ENCODE measurements around the gene CLEC2A. TPM values are rescaled to one million over a fixed set of nuclear protein-coding genes. Genes with fewer than 3 reads are reported as not detected.

Gene CLEC2A
- total and polyA plus RNA-seq, 2 experiments from 2014 or later: not detected

DNA sequence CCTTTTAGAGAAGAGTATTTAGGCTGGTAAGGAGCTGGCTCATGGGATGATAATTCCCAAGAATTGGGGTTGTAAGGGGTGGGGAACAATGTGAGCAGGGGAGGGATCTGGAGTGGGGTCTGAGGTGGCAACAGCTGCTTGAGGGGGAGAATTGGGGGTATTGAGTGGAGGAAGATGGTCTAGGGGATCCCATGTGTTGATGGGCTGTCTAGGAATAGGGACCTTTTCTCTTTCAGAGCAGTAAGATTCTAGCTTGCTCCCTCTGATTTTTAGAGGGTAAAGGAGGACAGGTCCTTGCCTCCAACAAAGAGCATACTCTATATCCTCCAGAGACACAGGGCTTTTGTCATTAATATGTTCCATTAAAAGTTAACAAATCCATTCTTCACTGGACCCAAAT lies 22.4 kb downstream of the CLEC2A start:
- H3K4me3 ChIP-seq: no peak overlapping the region
- TF ChIP-seq EZH2 (IDR thresholded peaks at IDR 0.05; ENCODE audit: low read depth, unreplicated experiment) (no peak), JUNB (IDR thresholded peaks at IDR 0.05; ENCODE audit: unreplicated experiment) (no peak)
- no peak overlapping the region for H2AFZ ChIP-seq
- no peaks in the 10 kb centered on the region for H3K79me2 ChIP-seq (replicated peaks; ENCODE audit: insufficient read depth)
- no peak overlapping the region for H3K4me2 ChIP-seq
- H3K9me2 ChIP-seq (ENCODE audit: insufficient read depth): 0 out of 2 replicates have a peak, but pooled peaks cover 6% of the 10 kb centered on the region
- Mint-ChIP-seq H3K4me1 (no peaks in the 10 kb centered on the region), H3K9me3 (peaks cover 53% of the 10 kb centered on the region), H3K36me3 (ENCODE audit: low read depth) (peaks cover 40% of the 10 kb centered on the region), H3K4me3 (no peak overlapping the region), H3K27me3 (ENCODE audit: insufficient read depth, low read depth, poor library complexity) (no peaks in the 10 kb centered on the region), H3K27ac (no peak overlapping the region)
- ATAC-seq (no peak), DNase-seq (ENCODE audit: low spot score) (no peak)
- H3K27ac ChIP-seq (ENCODE audit: low read depth): no peak overlapping the region
- no peaks in the 10 kb centered on the region for H3K4me1 ChIP-seq (ENCODE audit: insufficient read depth)
- H3K27me3 ChIP-seq (ENCODE audit: insufficient read depth): no peaks in the 10 kb centered on the region
- no peaks in the 10 kb centered on the region for H4K20me1 ChIP-seq (replicated peaks; ENCODE audit: insufficient read depth)
- H3F3A ChIP-seq (replicated peaks; ENCODE audit: low read depth): no peaks in the 10 kb centered on the region
- H3K36me3 ChIP-seq (ENCODE audit: insufficient read depth): peaks cover 15% of the 10 kb centered on the region

- H3F3A ChIP-seq (replicated peaks; ENCODE audit: low read depth): no peaks in the 10 kb centered on the region
Measured at GRCh38 chr12:9908350-9908749, 23.8 kb downstream of the CLEC2A start.

More at GRCh38 chr12:9908350-9908749, 23.8 kb downstream of the CLEC2A start:
- Mint-ChIP-seq H3K4me3 (no peak overlapping the region), H3K4me1 (no peaks in the 10 kb centered on the region), H3K27ac (no peak overlapping the region), H3K27me3 (ENCODE audit: insufficient read depth, low read depth, poor library complexity) (no peaks in the 10 kb centered on the region), H3K9me3 (peaks cover 55% of the 10 kb centered on the region), H3K36me3 (ENCODE audit: low read depth) (peaks cover 47% of the 10 kb centered on the region)
- H3K27me3 ChIP-seq (ENCODE audit: insufficient read depth): no peaks in the 10 kb centered on the region
- H3K27ac ChIP-seq (ENCODE audit: low read depth): no peak overlapping the region
- no peak overlapping the region for H2AFZ ChIP-seq
- no peaks in the 10 kb centered on the region for H3K4me1 ChIP-seq (ENCODE audit: insufficient read depth)
- TF ChIP-seq, protein P1, sequence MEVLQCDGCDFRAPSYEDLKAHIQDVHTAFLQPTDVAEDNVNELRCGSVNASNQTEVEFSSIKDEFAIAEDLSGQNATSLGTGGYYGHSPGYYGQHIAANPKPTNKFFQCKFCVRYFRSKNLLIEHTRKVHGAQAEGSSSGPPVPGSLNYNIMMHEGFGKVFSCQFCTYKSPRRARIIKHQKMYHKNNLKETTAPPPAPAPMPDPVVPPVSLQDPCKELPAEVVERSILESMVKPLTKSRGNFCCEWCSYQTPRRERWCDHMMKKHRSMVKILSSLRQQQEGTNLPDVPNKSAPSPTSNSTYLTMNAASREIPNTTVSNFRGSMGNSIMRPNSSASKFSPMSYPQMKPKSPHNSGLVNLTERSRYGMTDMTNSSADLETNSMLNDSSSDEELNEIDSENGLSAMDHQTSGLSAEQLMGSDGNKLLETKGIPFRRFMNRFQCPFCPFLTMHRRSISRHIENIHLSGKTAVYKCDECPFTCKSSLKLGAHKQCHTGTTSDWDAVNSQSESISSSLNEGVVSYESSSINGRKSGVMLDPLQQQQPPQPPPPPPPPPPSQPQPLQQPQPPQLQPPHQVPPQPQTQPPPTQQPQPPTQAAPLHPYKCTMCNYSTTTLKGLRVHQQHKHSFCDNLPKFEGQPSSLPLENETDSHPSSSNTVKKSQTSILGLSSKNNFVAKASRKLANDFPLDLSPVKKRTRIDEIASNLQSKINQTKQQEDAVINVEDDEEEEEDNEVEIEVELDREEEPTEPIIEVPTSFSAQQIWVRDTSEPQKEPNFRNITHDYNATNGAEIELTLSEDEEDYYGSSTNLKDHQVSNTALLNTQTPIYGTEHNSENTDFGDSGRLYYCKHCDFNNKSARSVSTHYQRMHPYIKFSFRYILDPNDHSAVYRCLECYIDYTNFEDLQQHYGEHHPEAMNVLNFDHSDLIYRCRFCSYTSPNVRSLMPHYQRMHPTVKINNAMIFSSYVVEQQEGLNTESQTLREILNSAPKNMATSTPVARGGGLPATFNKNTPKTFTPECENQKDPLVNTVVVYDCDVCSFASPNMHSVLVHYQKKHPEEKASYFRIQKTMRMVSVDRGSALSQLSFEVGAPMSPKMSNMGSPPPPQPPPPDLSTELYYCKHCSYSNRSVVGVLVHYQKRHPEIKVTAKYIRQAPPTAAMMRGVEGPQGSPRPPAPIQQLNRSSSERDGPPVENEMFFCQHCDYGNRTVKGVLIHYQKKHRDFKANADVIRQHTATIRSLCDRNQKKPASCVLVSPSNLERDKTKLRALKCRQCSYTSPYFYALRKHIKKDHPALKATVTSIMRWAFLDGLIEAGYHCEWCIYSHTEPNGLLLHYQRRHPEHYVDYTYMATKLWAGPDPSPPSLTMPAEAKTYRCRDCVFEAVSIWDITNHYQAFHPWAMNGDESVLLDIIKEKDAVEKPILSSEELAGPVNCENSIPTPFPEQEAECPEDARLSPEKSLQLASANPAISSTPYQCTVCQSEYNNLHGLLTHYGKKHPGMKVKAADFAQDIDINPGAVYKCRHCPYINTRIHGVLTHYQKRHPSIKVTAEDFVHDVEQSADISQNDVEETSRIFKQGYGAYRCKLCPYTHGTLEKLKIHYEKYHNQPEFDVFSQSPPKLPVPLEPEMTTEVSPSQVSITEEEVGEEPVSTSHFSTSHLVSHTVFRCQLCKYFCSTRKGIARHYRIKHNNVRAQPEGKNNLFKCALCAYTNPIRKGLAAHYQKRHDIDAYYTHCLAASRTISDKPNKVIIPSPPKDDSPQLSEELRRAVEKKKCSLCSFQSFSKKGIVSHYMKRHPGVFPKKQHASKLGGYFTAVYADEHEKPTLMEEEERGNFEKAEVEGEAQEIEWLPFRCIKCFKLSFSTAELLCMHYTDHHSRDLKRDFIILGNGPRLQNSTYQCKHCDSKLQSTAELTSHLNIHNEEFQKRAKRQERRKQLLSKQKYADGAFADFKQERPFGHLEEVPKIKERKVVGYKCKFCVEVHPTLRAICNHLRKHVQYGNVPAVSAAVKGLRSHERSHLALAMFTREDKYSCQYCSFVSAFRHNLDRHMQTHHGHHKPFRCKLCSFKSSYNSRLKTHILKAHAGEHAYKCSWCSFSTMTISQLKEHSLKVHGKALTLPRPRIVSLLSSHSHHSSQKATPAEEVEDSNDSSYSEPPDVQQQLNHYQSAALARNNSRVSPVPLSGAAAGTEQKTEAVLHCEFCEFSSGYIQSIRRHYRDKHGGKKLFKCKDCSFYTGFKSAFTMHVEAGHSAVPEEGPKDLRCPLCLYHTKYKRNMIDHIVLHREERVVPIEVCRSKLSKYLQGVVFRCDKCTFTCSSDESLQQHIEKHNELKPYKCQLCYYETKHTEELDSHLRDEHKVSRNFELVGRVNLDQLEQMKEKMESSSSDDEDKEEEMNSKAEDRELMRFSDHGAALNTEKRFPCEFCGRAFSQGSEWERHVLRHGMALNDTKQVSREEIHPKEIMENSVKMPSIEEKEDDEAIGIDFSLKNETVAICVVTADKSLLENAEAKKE (CRISPR knock-in tag; IDR thresholded peaks at IDR 0.05): no peak
- TF ChIP-seq CREB1 (CRISPR knock-in tag; IDR thresholded peaks at IDR 0.05; ENCODE audit: low read depth) (no peak), POLR2AphosphoS5 (IDR thresholded peaks at IDR 0.05; ENCODE audit: low read depth) (no peak), ZNF331 (CRISPR knock-in tag; IDR thresholded peaks at IDR 0.05; ENCODE audit: low read depth) (no peak), ETS1 (IDR thresholded peaks at IDR 0.05) (no peak), NANOG (IDR thresholded peaks at IDR 0.05; ENCODE audit: borderline replicate concordance) (no peak), STAT1 (IDR thresholded peaks at IDR 0.05; ENCODE audit: unreplicated experiment) (no peak), ZNF114 (CRISPR knock-in tag; IDR thresholded peaks at IDR 0.05) (no peak), JUNB (IDR thresholded peaks at IDR 0.05; ENCODE audit: unreplicated experiment) (no peak), EZH2 (IDR thresholded peaks at IDR 0.05; ENCODE audit: low read depth, unreplicated experiment) (no peak), EZH2phosphoT487 (IDR thresholded peaks at IDR 0.05; ENCODE audit: unreplicated experiment) (no peak)
- TF ChIP-seq, protein P2, sequence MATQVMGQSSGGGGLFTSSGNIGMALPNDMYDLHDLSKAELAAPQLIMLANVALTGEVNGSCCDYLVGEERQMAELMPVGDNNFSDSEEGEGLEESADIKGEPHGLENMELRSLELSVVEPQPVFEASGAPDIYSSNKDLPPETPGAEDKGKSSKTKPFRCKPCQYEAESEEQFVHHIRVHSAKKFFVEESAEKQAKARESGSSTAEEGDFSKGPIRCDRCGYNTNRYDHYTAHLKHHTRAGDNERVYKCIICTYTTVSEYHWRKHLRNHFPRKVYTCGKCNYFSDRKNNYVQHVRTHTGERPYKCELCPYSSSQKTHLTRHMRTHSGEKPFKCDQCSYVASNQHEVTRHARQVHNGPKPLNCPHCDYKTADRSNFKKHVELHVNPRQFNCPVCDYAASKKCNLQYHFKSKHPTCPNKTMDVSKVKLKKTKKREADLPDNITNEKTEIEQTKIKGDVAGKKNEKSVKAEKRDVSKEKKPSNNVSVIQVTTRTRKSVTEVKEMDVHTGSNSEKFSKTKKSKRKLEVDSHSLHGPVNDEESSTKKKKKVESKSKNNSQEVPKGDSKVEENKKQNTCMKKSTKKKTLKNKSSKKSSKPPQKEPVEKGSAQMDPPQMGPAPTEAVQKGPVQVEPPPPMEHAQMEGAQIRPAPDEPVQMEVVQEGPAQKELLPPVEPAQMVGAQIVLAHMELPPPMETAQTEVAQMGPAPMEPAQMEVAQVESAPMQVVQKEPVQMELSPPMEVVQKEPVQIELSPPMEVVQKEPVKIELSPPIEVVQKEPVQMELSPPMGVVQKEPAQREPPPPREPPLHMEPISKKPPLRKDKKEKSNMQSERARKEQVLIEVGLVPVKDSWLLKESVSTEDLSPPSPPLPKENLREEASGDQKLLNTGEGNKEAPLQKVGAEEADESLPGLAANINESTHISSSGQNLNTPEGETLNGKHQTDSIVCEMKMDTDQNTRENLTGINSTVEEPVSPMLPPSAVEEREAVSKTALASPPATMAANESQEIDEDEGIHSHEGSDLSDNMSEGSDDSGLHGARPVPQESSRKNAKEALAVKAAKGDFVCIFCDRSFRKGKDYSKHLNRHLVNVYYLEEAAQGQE (IDR thresholded peaks at IDR 0.05; ENCODE audit: unreplicated experiment): no peak
- no peaks in the 10 kb centered on the region for H3K79me2 ChIP-seq (replicated peaks; ENCODE audit: insufficient read depth)
- H4K20me1 ChIP-seq (replicated peaks; ENCODE audit: insufficient read depth): no peaks in the 10 kb centered on the region
- no peak overlapping the region for H3K4me2 ChIP-seq
- ATAC-seq (no peak), DNase-seq (ENCODE audit: low spot score) (no peak)
- H3K4me3 ChIP-seq: no peak overlapping the region
- peaks cover 15% of the 10 kb centered on the region for H3K36me3 ChIP-seq (ENCODE audit: insufficient read depth)
- H3K9me2 ChIP-seq (ENCODE audit: insufficient read depth): 0 out of 2 replicates have a peak, but pooled peaks cover 6% of the 10 kb centered on the region
